Aorta (tissue), 5 donors: ENCODE data around the gene SKI. TPM values are rescaled to one million over a fixed set of nuclear protein-coding genes. Genes with fewer than 3 reads are reported as not detected.

Experiments
- ATAC-seq: fragments of 200-7000 bp; cut with Tn5 transposase; one replicate; pipeline ENCODE4 v1.9.1; 2022; ENCODE audit warnings: moderate library complexity; ENCODE audit not compliant: low FRiP score
- DNase-seq, 2 donors: peaks; one replicate each; pipeline ENCODE4 v3.0.0-alpha.2; 2020
- H3K27ac ChIP-seq, 2 donors: one replicate each; pipeline ENCODE4 v1.5.1; 2013; ENCODE audit warnings: low read length in 2 of 2, mild to moderate bottlenecking in 2 of 2, moderate library complexity in 2 of 2, control low read depth in 1 of 2, inconsistent platforms in 1 of 2, low read depth in 1 of 2
- H3K27me3 ChIP-seq, 2 donors: one replicate each; pipeline ENCODE4 v1.6.1; 2013; ENCODE audit warnings: control low read depth in 1 of 2, low read length in 1 of 2, mild to moderate bottlenecking in 1 of 2, moderate library complexity in 1 of 2; ENCODE audit not compliant: insufficient read depth in 2 of 2, control insufficient read depth in 1 of 2
- H3K36me3 ChIP-seq, 2 donors: one replicate each; pipeline ENCODE4 v1.6.1; 2013; ENCODE audit warnings: control low read depth in 1 of 2, low read length in 1 of 2, mild to moderate bottlenecking in 1 of 2; ENCODE audit not compliant: insufficient read depth in 2 of 2, control insufficient read depth in 1 of 2
- H3K4me1 ChIP-seq, 2 donors: one replicate each; pipeline ENCODE4 v1.6.1; 2013; ENCODE audit warnings: low read length in 2 of 2, control low read depth in 1 of 2, mild to moderate bottlenecking in 1 of 2, moderate library complexity in 1 of 2; ENCODE audit not compliant: insufficient read depth in 2 of 2, control insufficient read depth in 1 of 2
- H3K4me3 ChIP-seq, 2 donors: one replicate each; pipeline ENCODE4 v1.5.1; 2013; ENCODE audit warnings: low read length in 2 of 2, control low read depth in 1 of 2, mild to moderate bottlenecking in 1 of 2
- H3K9me3 ChIP-seq: one replicate; pipeline ENCODE4 v1.6.1; 2013; ENCODE audit warnings: mild to moderate bottlenecking, low read length; ENCODE audit not compliant: control insufficient read depth
- WGBS, 2 donors: extraction: QIAGEN DNeasy Blood & Tissue Kit; methylation state at CpG; one replicate each; pipeline ENCODE4 v1.1.7; 2013; 5-methylcytosine and 5-hydroxymethylcytosine counted together
- intact Hi-C, 2 donors: fragments of 100-400 bp; cut with DNase I; formaldehyde crosslinking; loops; one replicate each; pipeline versions ENCODE4 v1.14.2 to v1.15.0; 2022
- polyA plus RNA-seq, 2 donors: library from polyadenylated mRNA; stranded (reverse); fragments of 200-250 nt; gene quantifications; one replicate each; pipeline ENCODE4 v1.2.3, GENCODE V29; 2013
- total RNA-seq, 2 donors: library from RNA; stranded (reverse); fragmentation: NEBNext Ultra II Directional; extraction: Animal tissue kit (Norgen Biotek cat#: 25700); gene quantifications; one replicate each; pipeline ENCODE4 v1.2.1, GENCODE V29; 2021
- donor health status: healthy with polysubstance abuse.
- donor health status: Bipolar disorder and iron deficiency.
- donor health status: DM: no; HTN: no; CAD: no.
- donor health status: DM: no; HTN: no; CAD: no.
- donor health status: DM: yes; HTN: yes; CAD: no.

The SKI gene
- total and polyA plus RNA-seq, 4 donors: 20.7 to 129 (median 74.1) TPM

- Histone ChIP-seq H3K9me3 (no peaks in the 10 kb centered on the region), H3K4me1 (peaks cover 0 to 3% of the 10 kb centered on the region in 2 donors), H3K4me3 (no peak overlapping the region), H3K27ac (no peak overlapping the region), H3K36me3 (no peaks in the 10 kb centered on the region), H3K27me3 (no peaks in the 10 kb centered on the region)
- ATAC-seq: no peak
- intact Hi-C loops: no loop called here
- 88 to 96% methylated on average over 31 of the region's 31 CpGs for WGBS, 2 donors
- peak in 1 of 2 donors; percentile 75 for DNase-seq
These were observed 123.0 kb downstream of the SKI start for GRCh38 chr1:2350911-2351655.

GRCh38 chr1:2351723-2352122 is 123.6 kb downstream of the SKI start:
- DNase-seq: peak in 1 of 2 donors; percentile 53
- 95 to 96% methylated on average over 8 of the region's 8 CpGs for WGBS, 2 donors

DNA sequence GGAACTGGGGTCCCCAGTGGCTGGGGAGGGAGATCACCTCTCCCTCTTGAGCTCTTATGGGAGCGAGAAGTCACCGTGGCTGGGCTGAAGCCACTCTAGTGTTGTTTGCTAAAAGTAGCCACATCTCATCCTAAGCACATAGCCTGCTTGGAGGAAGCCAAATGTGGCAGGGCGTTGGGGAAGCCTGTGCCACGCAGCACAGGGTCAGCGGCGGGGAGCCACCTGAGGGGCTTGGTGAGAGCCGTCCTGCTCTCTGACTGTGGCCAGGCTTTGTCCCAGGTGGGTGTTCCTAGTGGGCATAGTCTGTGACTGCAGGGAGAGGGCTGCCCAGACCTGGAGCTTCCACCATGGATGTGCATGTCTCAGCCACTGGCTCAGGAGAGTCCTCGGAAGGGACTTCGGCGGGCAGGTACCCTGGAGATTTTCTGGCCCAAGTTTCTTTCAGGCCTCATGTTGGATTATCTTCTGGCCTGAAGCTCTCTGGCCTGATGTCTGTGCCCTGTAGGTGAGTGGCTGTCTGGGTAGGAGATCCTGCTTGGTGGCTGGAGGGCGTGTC is 124.3 kb downstream of the SKI start:
- no peak overlapping the region for H3K4me3 ChIP-seq
- H3K4me1 ChIP-seq: peaks cover 0 to 3% of the 10 kb centered on the region in 2 donors
- no peaks in the 10 kb centered on the region for H3K9me3 ChIP-seq
- ATAC-seq (no peak), DNase-seq (peak; percentile 40 to 58)
- WGBS, 2 donors: 95 to 96% methylated on average over 11 of the region's 11 CpGs
- intact Hi-C loops: no loop called here
- no peaks in the 10 kb centered on the region for H3K27me3 ChIP-seq
- no peak overlapping the region for H3K27ac ChIP-seq
- H3K36me3 ChIP-seq: no peaks in the 10 kb centered on the region

More at GRCh38 chr1:2351723-2352122, 123.6 kb downstream of the SKI start:
- Histone ChIP-seq H3K9me3 (no peaks in the 10 kb centered on the region), H3K4me3 (no peak overlapping the region), H3K4me1 (peaks cover 0 to 3% of the 10 kb centered on the region in 2 donors), H3K36me3 (no peaks in the 10 kb centered on the region), H3K27ac (no peak overlapping the region), H3K27me3 (no peaks in the 10 kb centered on the region)
- intact Hi-C loops: no loop called here
- ATAC-seq: no peak

GRCh38 chr1:2352897-2353550 is 124.9 kb downstream of the SKI start:
- peak overlapping the region in 1 of 2 donors; percentile 20 for H3K27ac ChIP-seq

GRCh38 chr1:2353551-2354438 is 125.7 kb downstream of the SKI start:
- peaks cover 0 to 3% of the 10 kb centered on the region in 2 donors for H3K4me1 ChIP-seq
- no peak overlapping the region for H3K4me3 ChIP-seq
- H3K9me3 ChIP-seq: no peaks in the 10 kb centered on the region
- no peak for ATAC-seq
- H3K27me3 ChIP-seq: no peaks in the 10 kb centered on the region
- WGBS, 2 donors: 74 to 80% methylated on average over 28 of the region's 28 CpGs
- intact Hi-C loops: no loop called here
- peak overlapping the region in 1 of 2 donors; percentile 20 for H3K27ac ChIP-seq
- no peaks in the 10 kb centered on the region for H3K36me3 ChIP-seq
- DNase-seq: peak in 1 of 2 donors; percentile 59

More at GRCh38 chr1:2352897-2353550, 124.9 kb downstream of the SKI start:
- peaks cover 0 to 3% of the 10 kb centered on the region in 2 donors for H3K4me1 ChIP-seq
- H3K9me3 ChIP-seq: no peaks in the 10 kb centered on the region
- H3K4me3 ChIP-seq: no peak overlapping the region
- peak; percentile 49 to 69 for DNase-seq
- WGBS, 2 donors: 37 to 38% methylated on average over 21 of the region's 21 CpGs
- H3K27me3 ChIP-seq: no peaks in the 10 kb centered on the region
- intact Hi-C loops: no loop called here
- ATAC-seq: no peak
- no peaks in the 10 kb centered on the region for H3K36me3 ChIP-seq

- intact Hi-C loops: no loop called here
- no peak overlapping the region for H3K4me3 ChIP-seq
- ATAC-seq: no peak
These were observed 126.6 kb downstream of the SKI start for GRCh38 chr1:2354511-2355372.

GRCh38 chr1:2355373-2356261 is 127.5 kb downstream of the SKI start:
- H3K4me3 ChIP-seq: no peak overlapping the region
- no peaks in the 10 kb centered on the region for H3K9me3 ChIP-seq
- H3K4me1 ChIP-seq: peaks cover 0 to 3% of the 10 kb centered on the region in 2 donors
- H3K27me3 ChIP-seq: no peaks in the 10 kb centered on the region
- DNase-seq (peak; percentile 38 to 65), ATAC-seq (no peak)
- intact Hi-C loops: no loop called here
- H3K36me3 ChIP-seq: no peaks in the 10 kb centered on the region
- WGBS, 2 donors: 75 to 84% methylated on average over 28 of the region's 28 CpGs
- no peak overlapping the region for H3K27ac ChIP-seq

More at GRCh38 chr1:2354511-2355372, 126.6 kb downstream of the SKI start:
- H3K27ac ChIP-seq: no peak overlapping the region
- peaks cover 0 to 3% of the 10 kb centered on the region in 2 donors for H3K4me1 ChIP-seq
- H3K27me3 ChIP-seq: no peaks in the 10 kb centered on the region
- no peaks in the 10 kb centered on the region for H3K9me3 ChIP-seq
- no peaks in the 10 kb centered on the region for H3K36me3 ChIP-seq
- WGBS, 2 donors: 32 to 36% methylated on average over 38 of the region's 38 CpGs
- peak; percentile 36 to 66 for DNase-seq
